ENCODE measurements around the gene NAP1L5. TPM values are rescaled to one million over a fixed set of nuclear protein-coding genes. Genes with fewer than 3 reads are reported as not detected.

The NAP1L5 gene
- total RNA-seq, 1 experiment from 2014 or later: 1.8 TPM

DNA sequence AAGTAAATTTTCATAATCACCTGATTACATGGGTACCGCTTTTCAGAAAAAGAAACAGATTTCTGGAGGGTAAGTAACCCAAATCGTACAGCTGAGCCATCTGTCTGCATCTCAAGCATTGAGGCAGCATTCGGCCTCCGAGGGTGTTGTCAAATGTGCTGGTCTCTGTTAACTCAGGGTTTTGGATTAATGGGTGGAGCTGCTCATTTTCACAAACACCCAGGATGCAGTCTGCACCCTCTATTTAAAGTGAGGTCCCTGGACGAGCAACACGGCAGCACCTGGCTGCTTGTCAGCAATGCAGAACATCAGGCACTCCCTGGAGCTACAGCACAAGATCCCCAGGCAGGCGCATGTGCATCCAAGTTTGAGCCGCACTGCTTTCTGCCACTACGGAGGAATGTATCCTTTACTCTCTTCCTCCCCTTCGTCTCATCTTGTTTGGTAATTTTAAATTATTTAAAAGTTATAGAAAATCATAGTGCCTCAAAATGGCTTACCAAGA lies 24.7 kb upstream of the NAP1L5 start:
- Histone ChIP-seq H3K27ac (ENCODE audit: low read depth, low read length) (no peak overlapping the region), H3K4me2 (ENCODE audit: low read length) (no peak overlapping the region), H3K9me3 (ENCODE audit: control insufficient read depth in 1 of 2, insufficient read depth in 1 of 2, low read depth in 1 of 2, low read length in 2 of 2) (peaks cover 0 to 4% of the 10 kb centered on the region in 2 experiments; a peak in 1 of 4 replicates), H3K27me3 (ENCODE audit: insufficient read depth, low read length) (no peaks in the 10 kb centered on the region), H2AFZ (ENCODE audit: low read depth, low read length, poor library complexity, severe bottlenecking) (no peak overlapping the region), H3K9ac (ENCODE audit: low read length) (no peak overlapping the region), H3K9me2 (ENCODE audit: insufficient read depth) (no peaks in the 10 kb centered on the region), H3K4me1 (ENCODE audit: control insufficient read depth in 1 of 2, insufficient read depth in 2 of 2, low read length in 2 of 2) (no peaks in the 10 kb centered on the region), H3K36me3 (ENCODE audit: control insufficient read depth in 1 of 2, insufficient read depth in 2 of 2, low read length in 2 of 2) (0 out of 4 replicates have a peak, but pooled peaks cover 0 to 2% of the 10 kb centered on the region in 2 experiments), H3K4me3 (replicated peaks in 1 of 2; ENCODE audit: low read depth in 1 of 2, low read length in 2 of 2) (no peak overlapping the region), H4K20me1 (ENCODE audit: insufficient read depth) (no peaks in the 10 kb centered on the region), H3K79me2 (ENCODE audit: insufficient read depth, low read length) (no peaks in the 10 kb centered on the region)
- no peak for DNase-seq (ENCODE audit: low read depth, low spot score)
- no peak for ATAC-seq
- TF ChIP-seq EZH2phosphoT487 (IDR thresholded peaks at IDR 0.05; ENCODE audit: borderline replicate concordance) (no peak), RAD21 (IDR thresholded peaks at IDR 0.05; ENCODE audit: low read depth) (no peak), ELF1 (IDR thresholded peaks at IDR 0.05; ENCODE audit: borderline replicate concordance, low read depth) (no peak), FOSL1 (IDR thresholded peaks at IDR 0.05; ENCODE audit: low read depth) (no peak)
- TF ChIP-seq, protein P1, sequence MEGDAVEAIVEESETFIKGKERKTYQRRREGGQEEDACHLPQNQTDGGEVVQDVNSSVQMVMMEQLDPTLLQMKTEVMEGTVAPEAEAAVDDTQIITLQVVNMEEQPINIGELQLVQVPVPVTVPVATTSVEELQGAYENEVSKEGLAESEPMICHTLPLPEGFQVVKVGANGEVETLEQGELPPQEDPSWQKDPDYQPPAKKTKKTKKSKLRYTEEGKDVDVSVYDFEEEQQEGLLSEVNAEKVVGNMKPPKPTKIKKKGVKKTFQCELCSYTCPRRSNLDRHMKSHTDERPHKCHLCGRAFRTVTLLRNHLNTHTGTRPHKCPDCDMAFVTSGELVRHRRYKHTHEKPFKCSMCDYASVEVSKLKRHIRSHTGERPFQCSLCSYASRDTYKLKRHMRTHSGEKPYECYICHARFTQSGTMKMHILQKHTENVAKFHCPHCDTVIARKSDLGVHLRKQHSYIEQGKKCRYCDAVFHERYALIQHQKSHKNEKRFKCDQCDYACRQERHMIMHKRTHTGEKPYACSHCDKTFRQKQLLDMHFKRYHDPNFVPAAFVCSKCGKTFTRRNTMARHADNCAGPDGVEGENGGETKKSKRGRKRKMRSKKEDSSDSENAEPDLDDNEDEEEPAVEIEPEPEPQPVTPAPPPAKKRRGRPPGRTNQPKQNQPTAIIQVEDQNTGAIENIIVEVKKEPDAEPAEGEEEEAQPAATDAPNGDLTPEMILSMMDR (IDR thresholded peaks at IDR 0.05 in 2 of 3, conservative IDR thresholded peaks at IDR 0.05 in 1 of 3; ENCODE audit: borderline replicate concordance in 1 of 3, insufficient read depth in 1 of 3, low read depth in 2 of 3, low read length in 2 of 3): no peak
- TF ChIP-seq, protein P2, sequence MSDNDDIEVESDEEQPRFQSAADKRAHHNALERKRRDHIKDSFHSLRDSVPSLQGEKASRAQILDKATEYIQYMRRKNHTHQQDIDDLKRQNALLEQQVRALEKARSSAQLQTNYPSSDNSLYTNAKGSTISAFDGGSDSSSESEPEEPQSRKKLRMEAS (IDR thresholded peaks at IDR 0.05): no peak
- TF ChIP-seq, protein P3, sequence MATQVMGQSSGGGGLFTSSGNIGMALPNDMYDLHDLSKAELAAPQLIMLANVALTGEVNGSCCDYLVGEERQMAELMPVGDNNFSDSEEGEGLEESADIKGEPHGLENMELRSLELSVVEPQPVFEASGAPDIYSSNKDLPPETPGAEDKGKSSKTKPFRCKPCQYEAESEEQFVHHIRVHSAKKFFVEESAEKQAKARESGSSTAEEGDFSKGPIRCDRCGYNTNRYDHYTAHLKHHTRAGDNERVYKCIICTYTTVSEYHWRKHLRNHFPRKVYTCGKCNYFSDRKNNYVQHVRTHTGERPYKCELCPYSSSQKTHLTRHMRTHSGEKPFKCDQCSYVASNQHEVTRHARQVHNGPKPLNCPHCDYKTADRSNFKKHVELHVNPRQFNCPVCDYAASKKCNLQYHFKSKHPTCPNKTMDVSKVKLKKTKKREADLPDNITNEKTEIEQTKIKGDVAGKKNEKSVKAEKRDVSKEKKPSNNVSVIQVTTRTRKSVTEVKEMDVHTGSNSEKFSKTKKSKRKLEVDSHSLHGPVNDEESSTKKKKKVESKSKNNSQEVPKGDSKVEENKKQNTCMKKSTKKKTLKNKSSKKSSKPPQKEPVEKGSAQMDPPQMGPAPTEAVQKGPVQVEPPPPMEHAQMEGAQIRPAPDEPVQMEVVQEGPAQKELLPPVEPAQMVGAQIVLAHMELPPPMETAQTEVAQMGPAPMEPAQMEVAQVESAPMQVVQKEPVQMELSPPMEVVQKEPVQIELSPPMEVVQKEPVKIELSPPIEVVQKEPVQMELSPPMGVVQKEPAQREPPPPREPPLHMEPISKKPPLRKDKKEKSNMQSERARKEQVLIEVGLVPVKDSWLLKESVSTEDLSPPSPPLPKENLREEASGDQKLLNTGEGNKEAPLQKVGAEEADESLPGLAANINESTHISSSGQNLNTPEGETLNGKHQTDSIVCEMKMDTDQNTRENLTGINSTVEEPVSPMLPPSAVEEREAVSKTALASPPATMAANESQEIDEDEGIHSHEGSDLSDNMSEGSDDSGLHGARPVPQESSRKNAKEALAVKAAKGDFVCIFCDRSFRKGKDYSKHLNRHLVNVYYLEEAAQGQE (IDR thresholded peaks at IDR 0.05; ENCODE audit: low read depth): no peak
- intact Hi-C loops (cut with micrococcal nuclease): no loop called here
- POLR2A ChIA-PET: no interaction called here
- BruUV-seq (replicated peaks): no TSS peak
- CTCF ChIA-PET: no interaction called here
- RAD21 ChIA-PET (ENCODE audit: low non-redundant PET in 1 of 2, low total read pairs in 2 of 2, uncharacterized antibody in 2 of 2, unreplicated experiment in 2 of 2): no interaction called here

Data from HCT116 (cell line).